ENCODE measurements around the gene BFSP2.

Gene BFSP2

GRCh38 chr3:133384331-133385027 is 15.4 kb upstream of the BFSP2 start:
- DNase-seq: peak; percentile 24

GRCh38 chr3:133386876-133387275 is 13.0 kb upstream of the BFSP2 start:
- DNase-seq: no peak

DNA sequence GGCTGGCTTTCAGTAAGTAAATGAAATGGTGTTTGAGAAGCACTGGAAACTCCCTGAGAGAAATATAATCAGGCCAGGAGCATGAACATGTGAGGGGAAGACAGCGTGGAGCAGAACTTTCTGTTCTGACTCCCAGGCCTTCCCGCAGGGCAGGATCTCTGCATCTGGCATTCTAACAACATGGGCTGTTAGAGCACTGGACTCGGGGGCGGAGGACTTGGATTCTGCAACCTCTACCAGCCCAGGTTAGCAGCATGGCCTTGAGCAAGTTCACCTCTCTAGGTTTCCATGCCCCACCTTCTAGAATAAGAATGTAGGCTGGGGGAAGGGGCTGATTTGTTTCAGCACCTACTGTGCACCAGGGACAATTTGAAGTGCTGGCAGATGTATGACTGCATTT is 12.5 kb upstream of the BFSP2 start:
- DNase-seq: no peak

GRCh38 chr3:133388696-133389395 is 11.0 kb upstream of the BFSP2 start:
- no peak for DNase-seq

GRCh38 chr3:133390715-133391114 is 9.1 kb upstream of the BFSP2 start:
- DNase-seq: no peak

- no peak for DNase-seq
These were observed 6.7 kb upstream of the BFSP2 start for GRCh38 chr3:133393204-133393603.

- no peak for DNase-seq
These were observed 6.0 kb upstream of the BFSP2 start for GRCh38 chr3:133393691-133394474.

GRCh38 chr3:133394561-133395311 is 5.1 kb upstream of the BFSP2 start:
- DNase-seq: no peak

DNA sequence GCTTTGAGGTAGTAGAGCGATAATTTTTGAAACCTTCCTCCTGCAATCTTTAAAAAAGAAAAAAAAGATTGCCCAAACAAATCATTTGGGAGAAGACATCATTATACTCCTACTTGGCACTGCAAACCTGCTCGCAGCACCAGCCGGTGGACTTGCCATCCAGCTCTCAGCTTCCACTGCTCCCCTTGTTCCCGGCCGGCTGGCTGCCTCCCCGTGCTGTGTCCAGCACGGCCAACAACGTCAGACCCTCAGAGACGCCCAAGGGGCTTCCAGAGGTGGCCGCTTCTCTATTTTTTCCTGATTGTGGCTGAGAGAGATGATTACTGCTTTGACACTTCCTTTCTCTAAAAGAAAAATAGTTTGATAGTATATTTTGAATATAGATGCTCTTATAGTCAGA is 3.0 kb upstream of the BFSP2 start:
- DNase-seq: no peak

DNA sequence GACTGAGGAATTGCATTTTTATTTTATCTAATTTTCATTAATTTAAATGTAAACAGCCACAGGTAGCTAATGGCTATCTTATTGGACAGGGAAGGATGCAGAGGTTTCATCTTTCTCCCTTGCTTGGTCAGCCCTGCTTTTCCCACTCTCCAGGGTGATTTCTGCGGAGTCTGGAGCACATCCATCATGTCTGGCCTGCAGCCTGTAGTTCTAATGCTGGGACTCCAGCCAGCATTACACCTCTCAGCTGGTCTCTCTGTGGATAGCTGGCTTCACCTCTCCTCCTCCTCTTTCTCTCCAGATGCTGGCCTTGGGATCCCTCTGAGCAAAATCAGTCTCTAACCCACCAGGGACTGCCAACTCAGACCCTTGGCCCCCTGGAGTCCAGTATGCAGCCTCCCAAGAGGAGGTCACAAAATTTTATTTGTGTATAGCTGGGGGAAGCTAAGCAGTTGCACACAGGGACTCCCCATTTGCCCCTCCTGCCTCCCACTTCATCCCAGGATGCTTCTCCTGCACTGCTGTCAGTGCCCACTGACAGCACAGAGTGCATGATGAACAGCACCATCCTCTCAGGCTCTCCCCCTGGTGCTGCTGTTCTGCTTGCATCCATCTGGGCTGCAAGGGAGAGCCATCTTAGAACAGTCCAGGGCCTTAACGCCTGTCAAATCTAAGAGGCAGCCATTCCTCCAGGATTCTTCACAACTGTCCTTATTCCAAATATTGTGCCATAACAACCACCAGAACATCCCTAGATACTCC is 1.7 kb downstream of the BFSP2 start:
- DNase-seq: no peak

DNA sequence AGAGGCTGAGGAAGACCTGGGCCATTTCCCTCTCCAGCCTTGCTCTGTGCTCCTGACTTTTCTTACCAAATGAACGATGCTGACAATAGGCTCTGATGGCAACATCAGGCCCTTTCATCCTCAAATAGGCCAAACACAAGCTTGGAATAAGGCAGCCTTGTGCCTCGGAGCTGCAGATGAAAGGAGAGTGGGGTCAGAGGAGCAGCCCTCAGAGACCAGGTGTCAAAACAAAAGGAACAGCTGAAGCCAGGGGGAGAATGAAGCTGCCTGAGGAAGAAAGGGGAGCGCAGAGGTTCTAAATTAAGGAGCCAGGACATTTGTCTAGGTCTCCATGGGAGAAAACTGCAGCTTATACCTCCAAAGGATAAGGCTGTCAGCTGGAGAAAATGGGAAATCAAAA is 5.1 kb downstream of the BFSP2 start:
- no peak for DNase-seq

DNA sequence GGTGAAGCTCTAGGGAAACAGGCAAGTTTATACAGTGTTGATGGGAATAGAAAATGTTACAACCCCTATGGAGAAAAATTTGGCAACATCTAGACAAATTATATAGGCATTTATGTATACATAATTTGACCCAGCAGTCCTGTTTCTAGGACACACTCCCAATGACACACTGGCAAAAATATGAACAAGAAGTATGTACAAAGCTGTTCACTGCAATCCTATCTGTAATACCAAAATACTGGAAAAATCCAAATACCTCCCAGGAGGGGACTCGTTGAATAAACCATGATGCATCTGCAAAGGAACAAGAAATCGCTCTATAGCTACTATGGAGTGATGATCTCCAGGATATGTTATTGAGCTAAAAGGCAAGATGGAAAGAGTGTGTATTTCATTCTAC is 8.5 kb downstream of the BFSP2 start:
- no peak for DNase-seq

- DNase-seq: no peak
These were observed 9.1 kb downstream of the BFSP2 start for GRCh38 chr3:133408961-133409360.

DNA sequence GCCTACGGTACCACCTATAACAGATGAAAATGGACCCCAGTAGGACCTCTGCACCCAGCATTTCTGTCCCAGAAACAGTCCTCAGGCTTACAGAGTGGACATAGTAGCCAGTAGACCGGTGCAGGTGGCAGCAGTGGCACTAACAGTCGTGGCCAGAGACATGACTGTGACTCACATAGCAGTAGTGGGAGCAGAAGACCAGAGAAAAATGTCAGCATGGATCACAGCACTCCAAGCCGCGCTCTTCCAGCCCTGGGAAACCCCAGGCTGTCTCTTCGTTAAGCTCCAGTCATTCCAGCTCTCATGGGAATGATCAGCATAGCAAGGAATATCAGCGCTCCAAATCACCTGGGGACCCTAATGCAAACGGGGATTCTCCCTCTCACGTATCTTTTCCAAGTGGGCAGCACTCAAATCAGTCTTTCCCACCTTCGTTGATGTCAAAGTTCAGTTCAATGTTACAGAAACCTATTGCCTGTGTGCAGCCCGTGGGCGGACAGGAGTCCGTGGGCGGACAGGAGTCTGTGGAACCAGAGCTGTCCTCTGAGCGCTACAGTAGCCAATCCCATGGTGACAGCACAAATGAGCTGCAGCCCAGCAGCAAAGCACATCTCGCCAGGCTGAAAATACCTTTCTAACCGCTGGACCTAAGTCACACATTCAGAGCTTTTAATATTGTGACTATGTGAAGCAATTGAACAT is 10.5 kb downstream of the BFSP2 start:
- no peak for DNase-seq

GRCh38 chr3:133412183-133413132 is 12.6 kb downstream of the BFSP2 start:
- no peak for DNase-seq

DNA sequence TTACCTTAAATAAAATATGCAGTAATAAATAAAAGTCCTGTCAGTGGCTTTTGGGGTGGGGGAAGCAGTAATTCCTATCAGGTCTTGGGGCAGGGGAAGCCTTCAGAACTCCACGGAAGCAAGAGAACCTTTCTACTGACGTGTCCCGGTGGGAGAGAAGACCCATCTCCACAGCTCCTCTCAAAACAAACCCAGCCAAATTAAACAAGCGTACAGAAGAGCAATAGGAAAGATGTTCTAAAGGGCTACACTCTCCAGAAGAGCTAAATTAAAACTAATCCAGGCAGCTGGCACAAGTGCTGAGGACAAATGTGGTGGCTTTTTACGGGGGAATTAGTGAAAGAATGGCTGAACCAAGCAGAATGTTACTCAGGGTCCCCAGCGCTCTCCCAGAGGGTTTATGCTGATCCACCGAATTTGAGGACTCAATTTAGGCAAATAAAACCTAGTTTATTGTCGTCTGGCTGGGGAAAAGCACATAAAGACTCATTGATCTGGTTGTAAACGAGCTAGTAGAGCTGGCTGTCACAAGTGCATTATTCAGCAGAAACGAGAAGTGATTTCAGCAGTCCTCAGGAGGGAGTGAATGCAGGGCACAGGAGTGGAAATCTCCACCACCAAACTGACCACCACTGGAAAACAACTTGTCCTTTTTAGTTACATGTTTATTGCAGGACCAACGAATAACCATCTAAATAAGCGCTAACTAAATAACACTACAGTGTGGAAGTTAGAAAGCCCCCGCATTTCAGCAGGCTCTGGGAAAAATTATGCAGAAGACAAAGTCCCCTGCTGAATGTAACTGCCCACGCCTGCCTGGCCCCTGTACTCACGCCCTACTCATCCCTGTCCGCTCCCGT is 13.5 kb downstream of the BFSP2 start:
- no peak for DNase-seq

DNA sequence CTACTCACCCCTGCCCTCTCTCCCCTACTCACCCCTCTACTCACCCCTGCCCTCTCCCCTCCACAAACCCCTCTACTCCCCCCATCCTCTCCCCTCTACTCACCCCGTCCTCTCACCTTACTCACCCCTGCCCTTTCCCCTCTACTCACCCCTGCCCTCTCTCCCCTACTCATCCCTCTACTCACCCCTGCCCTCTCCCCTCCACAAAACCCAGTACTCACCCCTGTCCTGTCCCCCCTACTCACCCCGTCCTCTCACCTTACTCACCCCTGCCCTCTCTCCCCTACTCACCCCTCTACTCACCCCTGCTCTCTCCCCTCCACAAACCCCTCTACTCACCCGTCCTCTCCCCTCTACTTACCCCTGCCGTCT is 14.2 kb downstream of the BFSP2 start:
- DNase-seq: no peak

DNA sequence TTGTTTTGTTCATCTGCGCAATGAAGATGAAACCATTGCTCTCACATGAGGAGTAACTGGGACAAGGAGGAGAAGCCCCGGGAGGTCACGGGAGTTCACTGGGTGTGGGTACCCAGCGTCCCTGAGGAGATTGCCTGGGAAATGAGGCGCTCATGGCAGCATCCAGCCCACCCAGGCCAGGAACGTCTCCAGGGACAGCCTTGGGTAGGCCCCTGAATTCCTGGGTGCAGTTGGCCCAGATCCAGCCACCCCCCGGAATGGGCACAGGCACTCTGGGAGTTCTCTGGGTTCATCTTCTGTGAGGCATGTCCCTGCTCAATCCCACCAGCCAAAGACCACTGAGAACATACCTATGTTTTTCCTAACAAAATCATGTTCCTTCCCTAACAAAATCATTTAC is 18.5 kb downstream of the BFSP2 start:
- DNase-seq: no peak

DNA sequence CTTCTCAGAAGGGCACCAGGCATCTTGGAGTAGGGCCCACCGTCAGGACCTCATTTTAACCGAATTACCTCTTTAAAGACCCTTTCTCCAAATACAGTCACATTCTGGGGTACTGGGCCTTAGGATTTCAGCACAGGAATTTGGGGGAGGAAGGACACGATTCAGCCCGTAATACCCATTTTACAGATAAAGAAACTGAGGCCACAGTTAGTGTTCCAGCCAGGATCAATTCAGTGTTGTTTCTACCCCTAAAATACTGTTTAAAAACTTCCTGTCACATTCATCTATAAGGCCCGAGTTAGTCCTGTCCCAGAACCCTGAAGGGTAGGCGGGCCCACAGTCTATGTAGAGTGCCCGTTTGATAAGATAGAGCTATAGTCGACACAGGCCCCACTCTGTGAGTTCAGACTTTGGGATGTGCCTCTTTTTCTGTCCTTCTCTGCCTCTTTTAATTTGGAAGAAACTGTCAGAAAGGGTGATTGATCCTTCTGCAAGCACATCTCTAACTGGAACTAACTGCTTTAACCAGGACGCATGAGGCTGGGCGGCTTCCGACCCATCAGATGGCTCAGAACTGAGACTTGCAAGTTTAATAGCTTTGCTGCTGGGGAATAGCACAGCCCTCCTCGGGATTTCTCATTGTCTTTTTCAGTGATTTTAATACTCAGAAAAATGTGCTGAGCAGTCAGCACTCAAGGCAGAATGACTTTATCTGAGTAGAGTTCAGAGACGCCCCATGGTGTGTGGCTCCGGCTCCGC is 19.5 kb downstream of the BFSP2 start:
- DNase-seq: no peak

Measured in NCI-H748 treated with DMSO at 0.1 percent for 48 hours (cell line).